H1 (cell line): ENCODE data around the gene GRID1. TPM values are rescaled to one million over a fixed set of nuclear protein-coding genes. Genes with fewer than 3 reads are reported as not detected.

ENCODE experiments used
- CTCF ChIA-PET: fragments of 300-600 bp; sonication (Branson Sonifier 250); formaldehyde crosslinking; loops from one replicate; lab custom pipeline; 2021; ENCODE audit not compliant: partially characterized antibody; lab: Charles Lee
- POLR2A ChIA-PET: fragments of 300-600 bp; sonication (Branson Sonifier 250); formaldehyde crosslinking; loops from one replicate; lab custom pipeline; 2021; ENCODE audit warnings: inconsistent platforms; ENCODE audit not compliant: partially characterized antibody; lab: Charles Lee
- DNase-seq, 2 experiments: peaks; one replicate each; pipeline versions ENCODE4 v3.0.0 to v3.0.0-alpha.2; 2010 to 2022; ENCODE audit warnings: low spot score in 2 of 2, low read depth in 1 of 2, mixed read lengths in 1 of 2
- FAIRE-seq: peaks from 2 replicates; lab custom pipeline; 2011; peaks lifted over from hg19 to GRCh38; lab: Jason Lieb, UNC
- H2AFZ ChIP-seq: 2 replicates; pipeline ENCODE4 v1.8.1; 2012; ENCODE audit warnings: low read length, inconsistent platforms
- H2AK5ac ChIP-seq: 2 replicates; pipeline ENCODE4 v1.6.1; 2013; ENCODE audit warnings: low read depth, low read length
- H2BK120ac ChIP-seq: replicated peaks from 2 replicates; pipeline ENCODE3; 2013; ENCODE audit warnings: low read depth, low read length, inconsistent platforms
- H2BK12ac ChIP-seq: 2 replicates; pipeline ENCODE4 v1.6.1; 2013; ENCODE audit warnings: low read depth, low read length
- H2BK15ac ChIP-seq: 2 replicates; pipeline ENCODE4 v1.6.1; 2013; ENCODE audit warnings: low read length
- H2BK20ac ChIP-seq: 2 replicates; pipeline ENCODE4 v1.6.1; 2013; ENCODE audit warnings: low read length
- H2BK5ac ChIP-seq: 2 replicates; pipeline ENCODE4 v1.6.1; 2013; ENCODE audit warnings: low read depth, low read length
- H3K14ac ChIP-seq: 2 replicates; pipeline ENCODE4 v1.6.1; 2013; ENCODE audit warnings: inconsistent platforms; ENCODE audit not compliant: insufficient read length
- H3K18ac ChIP-seq: 2 replicates; pipeline ENCODE4 v1.6.1; 2013; ENCODE audit warnings: low read length; ENCODE audit errors: extremely low read depth
- H3K23ac ChIP-seq: 2 replicates; pipeline ENCODE4 v1.6.1; 2013; ENCODE audit warnings: inconsistent platforms; ENCODE audit not compliant: insufficient read length
- H3K23me2 ChIP-seq: 2 replicates; pipeline ENCODE4 v1.6.1; 2013; ENCODE audit warnings: low read depth, low read length
- H3K27ac ChIP-seq: 2 replicates; pipeline ENCODE4 v1.6.1; 2011; ENCODE audit warnings: low read depth, low read length, inconsistent platforms
- H3K27me3 ChIP-seq, 4 experiments: replicated peaks in 1 of 4; 1 replicate in 1 of 4; 2 replicates in 3 of 4; pipeline versions ENCODE4 v1.6.1 to v1.8.1; 2011 to 2013; ENCODE audit warnings: low read length in 3 of 4, mild to moderate bottlenecking in 3 of 4, inconsistent platforms in 2 of 4, mixed read lengths in 2 of 4, moderate library complexity in 1 of 4; ENCODE audit not compliant: control insufficient read depth in 3 of 4, insufficient read depth in 3 of 4; ENCODE audit errors: extremely low read depth in 1 of 4
- H3K36me3 ChIP-seq, 4 experiments: 2 replicates each; pipeline versions ENCODE4 v1.6.1 to v1.8.1; 2011 to 2013; ENCODE audit warnings: mild to moderate bottlenecking in 4 of 4, low read length in 3 of 4, moderate library complexity in 2 of 4, control low read depth in 1 of 4, inconsistent platforms in 1 of 4; ENCODE audit not compliant: insufficient read depth in 4 of 4, control insufficient read depth in 2 of 4
- H3K4ac ChIP-seq: replicated peaks from 2 replicates; pipeline ENCODE3; 2013; ENCODE audit warnings: low read length, low read depth, mixed read lengths, inconsistent platforms; ENCODE audit not compliant: insufficient read length
- H3K4me1 ChIP-seq, 4 experiments: replicated peaks in 1 of 4; 1 replicate in 1 of 4; 2 replicates in 3 of 4; pipeline versions ENCODE4 v1.6.1 to v1.8.1; 2011 to 2013; ENCODE audit warnings: low read length in 3 of 4, inconsistent platforms in 2 of 4, mixed read lengths in 1 of 4; ENCODE audit not compliant: insufficient read depth in 4 of 4, control insufficient read depth in 3 of 4
- H3K4me2 ChIP-seq, 2 experiments: 2 replicates each; pipeline versions ENCODE4 v1.6.1 to v1.8.1; 2011 to 2013; ENCODE audit warnings: low read depth in 2 of 2, low read length in 2 of 2, control low read depth in 1 of 2, inconsistent platforms in 1 of 2, mild to moderate bottlenecking in 1 of 2; ENCODE audit not compliant: insufficient read depth in 1 of 2
- H3K4me3 ChIP-seq, 4 experiments: fragments of 200-600, 300-600 bp in 1 of 4; sonication (generic), shearing (Covaris generic), sonication (Bioruptor Twin) in 1 of 4; 2 replicates each; pipeline versions ENCODE4 v1.5.1 to v1.8.1; 2011 to 2016; ENCODE audit warnings: low read length in 4 of 4, low read depth in 3 of 4, control low read depth in 2 of 4, inconsistent platforms in 2 of 4, mild to moderate bottlenecking in 2 of 4, mixed read lengths in 1 of 4, moderate library complexity in 1 of 4; ENCODE audit not compliant: insufficient read depth in 2 of 4; ENCODE audit errors: extremely low read depth in 1 of 4
- H3K56ac ChIP-seq: replicated peaks from 2 replicates; pipeline ENCODE3; 2013; ENCODE audit warnings: low read depth, mild to moderate bottlenecking, mixed read lengths, low read length, inconsistent platforms; ENCODE audit not compliant: insufficient read length
- H3K79me1 ChIP-seq: 2 replicates; pipeline ENCODE4 v1.6.1; 2013; ENCODE audit warnings: low read depth, low read length, control low read depth
- H3K79me2 ChIP-seq, 2 experiments: 2 replicates each; pipeline versions ENCODE4 v1.6.1 to v1.8.1; 2012 to 2013; ENCODE audit warnings: low read length in 2 of 2, mild to moderate bottlenecking in 2 of 2, inconsistent platforms in 1 of 2; ENCODE audit not compliant: insufficient read depth in 2 of 2, control insufficient read depth in 1 of 2
- H3K9ac ChIP-seq, 4 experiments: replicated peaks in 1 of 4; 1 replicate in 1 of 4; 2 replicates in 3 of 4; pipeline versions ENCODE4 v1.6.1 to v1.8.1; 2011 to 2013; ENCODE audit warnings: low read depth in 3 of 4, low read length in 3 of 4, control low read depth in 2 of 4, mild to moderate bottlenecking in 2 of 4, moderate library complexity in 2 of 4, inconsistent platforms in 1 of 4; ENCODE audit errors: extremely low read depth in 1 of 4
- H3K9me3 ChIP-seq, 2 experiments: 2 replicates each; pipeline versions ENCODE4 v1.6.1 to v1.8.1; 2012 to 2013; ENCODE audit warnings: mild to moderate bottlenecking in 2 of 2, moderate library complexity in 2 of 2, control low read depth in 1 of 2, inconsistent platforms in 1 of 2, low read depth in 1 of 2, low read length in 1 of 2, mixed read lengths in 1 of 2; ENCODE audit not compliant: insufficient read depth in 2 of 2
- H4K20me1 ChIP-seq, 2 experiments: replicated peaks in 1 of 2; 2 replicates each; pipeline versions ENCODE3 to v1.8.1; 2011 to 2013; ENCODE audit warnings: inconsistent platforms in 2 of 2, low read length in 2 of 2, mild to moderate bottlenecking in 1 of 2; ENCODE audit not compliant: insufficient read depth in 2 of 2, control insufficient read depth in 1 of 2
- H4K5ac ChIP-seq: 2 replicates; pipeline ENCODE4 v1.6.1; 2013; ENCODE audit warnings: low read length, low read depth, mixed read lengths, inconsistent platforms; ENCODE audit not compliant: insufficient read length
- H4K8ac ChIP-seq: 2 replicates; pipeline ENCODE4 v1.8.0; 2013; ENCODE audit warnings: mild to moderate bottlenecking, moderate library complexity, low read length, inconsistent platforms; ENCODE audit not compliant: insufficient read depth; ENCODE audit errors: extremely low read depth
- H4K91ac ChIP-seq: replicated peaks from 2 replicates; pipeline ENCODE3; 2013; ENCODE audit warnings: low read length, mixed read lengths, inconsistent platforms; ENCODE audit not compliant: insufficient read length
- ATF2 ChIP-seq: IDR thresholded peaks from 2 replicates; pipeline ENCODE4 v1.6.1; 2012; ENCODE audit warnings: low read length, inconsistent platforms
- BRCA1 ChIP-seq: IDR thresholded peaks from 2 replicates; pipeline ENCODE4 v1.6.1; 2012; ENCODE audit warnings: low read depth, low read length, improper control_type of control experiment
- CREB1 ChIP-seq: IDR thresholded peaks from 2 replicates; pipeline ENCODE4 v1.6.1; 2012; ENCODE audit warnings: inconsistent platforms
- E2F6 ChIP-seq: IDR thresholded peaks from 2 replicates; pipeline ENCODE4 v1.6.1; 2012; ENCODE audit warnings: inconsistent platforms
- GABPA ChIP-seq: IDR thresholded peaks from 2 replicates; pipeline ENCODE4 v1.6.1; 2011; ENCODE audit warnings: mild to moderate bottlenecking, low read length, moderate library complexity, borderline replicate concordance; ENCODE audit not compliant: insufficient read depth
- JUND ChIP-seq: IDR thresholded peaks from 2 replicates; pipeline ENCODE4 v1.6.1; 2011; ENCODE audit warnings: mild to moderate bottlenecking, improper control_type of control experiment, low read length
- KDM1A ChIP-seq: fragments of 200-600, 300-600 bp; sonication (generic); IDR thresholded peaks from 2 replicates; pipeline ENCODE4 v1.7.1; 2016; ENCODE audit warnings: mild to moderate bottlenecking, low read length, borderline replicate concordance
- NANOG ChIP-seq: IDR thresholded peaks from 2 replicates; pipeline ENCODE4 v1.6.1; 2011; ENCODE audit warnings: low read length, low read depth, mild to moderate bottlenecking, inconsistent platforms; ENCODE audit not compliant: insufficient read depth, poor library complexity, severe bottlenecking
- SIN3A ChIP-seq, 2 experiments: IDR thresholded peaks in 1 of 2; conservative IDR thresholded peaks in 1 of 2; 2 replicates each; pipeline ENCODE4 v1.6.1; 2011 to 2012; ENCODE audit warnings: low read length in 2 of 2, improper control_type of control experiment in 1 of 2, low read depth in 1 of 2, mild to moderate bottlenecking in 1 of 2
- SRF ChIP-seq: IDR thresholded peaks from 2 replicates; pipeline ENCODE4 v1.6.1; 2011; ENCODE audit warnings: mild to moderate bottlenecking, low read depth, low read length, moderate library complexity
- ZNF274 ChIP-seq: IDR thresholded peaks from 2 replicates; pipeline ENCODE4 v1.7.0; 2012; ENCODE audit warnings: low read length, borderline replicate concordance; ENCODE audit errors: extremely low read depth
- WGBS, 2 experiments: shearing (Covaris generic) in 1 of 2; methylation state at CpG; one replicate each; pipeline versions ENCODE4 v1.1.6 to v1.1.7; 2013 to 2015; ENCODE audit warnings: low lambda C conversion rate in 2 of 2, mixed read lengths in 2 of 2, inconsistent platforms in 1 of 2, low coverage in 1 of 2, missing lambda C conversion rate in 1 of 2; ENCODE audit not compliant: insufficient replicate concordance in 2 of 2, insufficient coverage in 1 of 2, insufficient read length in 1 of 2; ENCODE audit errors: extremely low coverage in 1 of 2, missing lambda C conversion rate in 1 of 2; 5-methylcytosine and 5-hydroxymethylcytosine counted together
- polyA plus RNA-seq, 7 experiments: library from polyadenylated mRNA; depleted of rRNA in 3 of 7; stranded (reverse) in 5 of 7; unstranded in 2 of 7; fragments of >200 nt in 5 of 7; fragments of 200-250 nt in 2 of 7; gene quantifications; 1 replicate in 5 of 7; 2 replicates in 1 of 7; 4 replicates in 1 of 7; pipeline versions ENCODE4 v1.2.1 to v1.2.3, GENCODE V29; 2011 to 2013; ENCODE audit warnings: missing spikeins in 2 of 7, mixed read lengths in 2 of 7
- total RNA-seq: library from RNA; stranded (reverse); fragmentation: NEBNext Ultra II Directional; extraction: Animal tissue kit (Norgen Biotek cat#: 25700); gene quantifications from 2 replicates; pipeline ENCODE4 v1.2.1, GENCODE V29; 2021

GRID1 gene
- total and polyA plus RNA-seq, 2 of the 8 experiments (the other 6 are each of a cell fraction or from before 2014, with no cell fraction given), result 0.22 to 0.30 TPM

GRCh38 chr10:86056672-86057071 is 309.9 kb downstream of the GRID1 start:
- Histone ChIP-seq H3K4ac (no peak overlapping the region), H3K23me2 (peaks cover 1% of the 10 kb centered on the region; the same call in 1 of the 2 replicates), H2BK5ac (no peak overlapping the region), H3K23ac (no peak overlapping the region), H3K18ac (no peak overlapping the region), H4K5ac (no peak overlapping the region), H2AFZ (no peak overlapping the region), H3K79me1 (no peaks in the 10 kb centered on the region; the same call in 1 of the 2 replicates), H4K8ac (no peak overlapping the region), H4K91ac (no peak overlapping the region), H3K4me3 (no peak overlapping the region), H3K79me2 (no peaks in the 10 kb centered on the region), H2AK5ac (no peak overlapping the region), H3K27ac (no peak overlapping the region), H3K4me2 (no peak overlapping the region), H3K9ac (no peak overlapping the region), H3K9me3 (no peaks in the 10 kb centered on the region), H2BK15ac (no peak overlapping the region), H3K4me1 (no peaks in the 10 kb centered on the region), H3K27me3 (no peaks in the 10 kb centered on the region; a peak in 1 of 7 replicates), H3K36me3 (no peaks in the 10 kb centered on the region), H3K14ac (no peak overlapping the region), H2BK20ac (no peak overlapping the region), H4K20me1 (no peaks in the 10 kb centered on the region), H3K56ac (no peak overlapping the region), H2BK12ac (no peak overlapping the region), H2BK120ac (no peak overlapping the region)
- WGBS, 2 experiments, result 81% methylated on average over 6 of the region's 6 CpGs; no CpG with 5 or more reads in 1 of the 2 experiments
- no peak for DNase-seq
- ChIA-PET CTCF (no interaction called here), POLR2A (no interaction called here)
- no peak for FAIRE-seq
- TF ChIP-seq NANOG, result no peak
- TF ChIP-seq SRF, result no peak
- no peak for TF ChIP-seq E2F6
- no peak for TF ChIP-seq ATF2
- TF ChIP-seq SIN3A (conservative IDR thresholded peaks at IDR 0.05 in 1 of 2, IDR thresholded peaks at IDR 0.05 in 1 of 2; ENCODE audit: low read depth in 1 of 2, low read length in 2 of 2), result no peak
- TF ChIP-seq JUND, result no peak
- no peak for TF ChIP-seq BRCA1
- no peak for TF ChIP-seq ZNF274
- no peak for TF ChIP-seq KDM1A
- no peak for TF ChIP-seq GABPA
- TF ChIP-seq CREB1, result no peak
